ENCODE measurements around the gene CHPT1.

GRCh38 chr12:101727098-101727497 is 29.7 kb downstream of the CHPT1 start:
- TF ChIP-seq CTCF (IDR thresholded peaks at IDR 0.05 in 8 of 11, conservative IDR thresholded peaks at IDR 0.05 in 3 of 11) = no peak
- no peak for TF ChIP-seq POLR2A (IDR thresholded peaks at IDR 0.05)
- no peak for TF ChIP-seq POLR2AphosphoS5 (IDR thresholded peaks at IDR 0.05)

Measured in spleen (tissue), 7 donors.